Right atrium auricular region (tissue), 2 donors: Measurements from ENCODE around the gene EGLN1. TPM values are rescaled to one million over a fixed set of nuclear protein-coding genes. Genes with fewer than 3 reads are reported as not detected.

ENCODE experiments used
- DNase-seq: peaks from one replicate; pipeline ENCODE4 v3.0.0-alpha.2; 2019; ENCODE audit warnings: low spot score
- H3K27ac ChIP-seq, 2 donors: fragments of 200-600 bp; sonication (generic); 1 replicate in 1 of 2; 2 replicates in 1 of 2; pipeline ENCODE4 v1.5.1; 2016 to 2019
- H3K27me3 ChIP-seq, 2 donors: fragments of 200-600 bp; sonication (generic); one replicate each; pipeline versions ENCODE4 v1.5.1 to v1.6.0; 2017 to 2019
- H3K36me3 ChIP-seq: fragments of 200-600 bp; sonication (generic); one replicate; pipeline ENCODE4 v1.5.1; 2016
- H3K4me1 ChIP-seq, 2 donors: fragments of 200-600 bp; sonication (generic); one replicate each; pipeline versions ENCODE4 v1.5.1 to v1.6.0; 2017 to 2019
- H3K4me3 ChIP-seq, 2 donors: fragments of 200-600 bp; sonication (generic); 1 replicate in 1 of 2; 2 replicates in 1 of 2; pipeline ENCODE4 v1.5.1; 2017 to 2019; ENCODE audit warnings: mild to moderate bottlenecking in 1 of 2, moderate library complexity in 1 of 2
- H3K9me3 ChIP-seq, 2 donors: fragments of 200-600 bp; sonication (generic); one replicate each; pipeline ENCODE4 v1.5.1; 2019
- CTCF ChIP-seq, 2 donors: fragments of 200-600 bp; sonication (generic); IDR thresholded peaks; one replicate each; pipeline ENCODE4 v1.5.1; 2019; ENCODE audit warnings: antibody characterized with exemption in 2 of 2
- total RNA-seq, 2 donors: library from RNA; depleted of rRNA; stranded (reverse); fragments of >200 nt; gene quantifications; one replicate each; pipeline ENCODE4 v1.1.0, GENCODE V29; 2016

EGLN1 gene
- total RNA-seq, 2 donors from 2014 or later, result 57.9 to 76.7 TPM

- Histone ChIP-seq H3K36me3 (no peaks in the 10 kb centered on the region), H3K4me3 (no peak overlapping the region), H3K27ac (no peak overlapping the region), H3K9me3 (no peaks in the 10 kb centered on the region), H3K27me3 (no peaks in the 10 kb centered on the region), H3K4me1 (peaks cover 0 to 51% of the 10 kb centered on the region in 2 donors)
- TF ChIP-seq CTCF (IDR thresholded peaks at IDR 0.05), result no peak
- no peak for DNase-seq
These were observed 37.2 kb downstream of the EGLN1 start for GRCh38 chr1:231384696-231385415.

- no peak overlapping the region for H3K27ac ChIP-seq
- no peaks in the 10 kb centered on the region for H3K9me3 ChIP-seq
- DNase-seq, result no peak
- peaks cover 0 to 60% of the 10 kb centered on the region in 2 donors for H3K4me1 ChIP-seq
- H3K36me3 ChIP-seq, result no peaks in the 10 kb centered on the region
- no peaks in the 10 kb centered on the region for H3K27me3 ChIP-seq
- H3K4me3 ChIP-seq, result no peak overlapping the region
- no peak for TF ChIP-seq CTCF (IDR thresholded peaks at IDR 0.05)
These were observed 38.8 kb downstream of the EGLN1 start for GRCh38 chr1:231383159-231383860.

- Histone ChIP-seq H3K27me3 (no peaks in the 10 kb centered on the region), H3K36me3 (no peaks in the 10 kb centered on the region), H3K4me1 (peaks cover 0 to 59% of the 10 kb centered on the region in 2 donors), H3K4me3 (no peak overlapping the region), H3K27ac (no peak overlapping the region), H3K9me3 (no peaks in the 10 kb centered on the region)
- no peak for TF ChIP-seq CTCF (IDR thresholded peaks at IDR 0.05)
- DNase-seq, result no peak
These were observed 39.7 kb downstream of the EGLN1 start for GRCh38 chr1:231382426-231382825.

GRCh38 chr1:231381729-231382128, 40.4 kb downstream of the EGLN1 start:
- no peak for DNase-seq
- H3K27me3 ChIP-seq, result no peaks in the 10 kb centered on the region
- no peak for TF ChIP-seq CTCF (IDR thresholded peaks at IDR 0.05)
- no peak overlapping the region for H3K4me3 ChIP-seq
- H3K4me1 ChIP-seq, result peaks cover 0 to 66% of the 10 kb centered on the region in 2 donors
- H3K36me3 ChIP-seq, result no peaks in the 10 kb centered on the region
- H3K9me3 ChIP-seq, result no peaks in the 10 kb centered on the region
- no peak overlapping the region for H3K27ac ChIP-seq

GRCh38 chr1:231376875-231377549, 45.1 kb downstream of the EGLN1 start:
- H3K9me3 ChIP-seq, result no peaks in the 10 kb centered on the region
- H3K36me3 ChIP-seq, result no peaks in the 10 kb centered on the region
- H3K4me3 ChIP-seq, result no peak overlapping the region
- TF ChIP-seq CTCF (IDR thresholded peaks at IDR 0.05), result no peak
- peak overlapping the region in 1 of 2 donors; percentile 15 for H3K27ac ChIP-seq
- DNase-seq, result no peak
- H3K4me1 ChIP-seq, result peaks cover 0 to 39% of the 10 kb centered on the region in 2 donors
- H3K27me3 ChIP-seq, result no peaks in the 10 kb centered on the region
